Adrenal gland (tissue), 12 donors: ENCODE data around the gene KRTAP10-10. TPM values are rescaled to one million over a fixed set of nuclear protein-coding genes. Genes with fewer than 3 reads are reported as not detected.
"Not testable (repeated sequence)": the region's sequence is repeated elsewhere in the genome, so short reads cannot be mapped to it uniquely, and the experiment has no call there.

Experiments
- DNase-seq, 7 donors: peaks; one replicate each; pipeline ENCODE4 v3.0.0-alpha.2; 2019 to 2020
- H3K27ac ChIP-seq, 5 donors: fragments of 200-600 bp; sonication (generic) in 4 of 5; 1 replicate in 3 of 5; 2 replicates in 2 of 5; pipeline versions ENCODE4 v1.5.1 to v1.8.0; 2016 to 2020; ENCODE audit warnings: mild to moderate bottlenecking in 1 of 5
- H3K27me3 ChIP-seq: fragments of 200-600 bp; 2 replicates; pipeline ENCODE4 v1.8.0; 2021
- H3K36me3 ChIP-seq, 2 donors: fragments of 200-600 bp; replicated peaks in 1 of 2; 1 replicate in 1 of 2; 2 replicates in 1 of 2; pipeline versions ENCODE4 v1.5.1 to v1.8.0; 2018 to 2022
- H3K4me1 ChIP-seq, 2 donors: fragments of 200-600 bp; replicated peaks in 1 of 2; 1 replicate in 1 of 2; 2 replicates in 1 of 2; pipeline versions ENCODE4 v1.5.1 to v1.8.0; 2018 to 2021
- H3K4me3 ChIP-seq, 4 donors: fragments of 200-600 bp; sonication (generic) in 3 of 4; one replicate each; pipeline ENCODE4 v1.5.1; 2016 to 2018
- H3K9me3 ChIP-seq, 3 donors: fragments of 200-600 bp; sonication (generic) in 1 of 3; replicated peaks in 1 of 3; 1 replicate in 2 of 3; 2 replicates in 1 of 3; pipeline versions ENCODE4 v1.5.1 to v1.8.0; 2016 to 2021
- CTCF ChIP-seq, 6 experiments: fragments of 450-650 bp in 4 of 6; fragments of 200-600 bp in 2 of 6; sonication (generic) in 1 of 6; IDR thresholded peaks; 1 replicate in 5 of 6; 2 replicates in 1 of 6; pipeline versions ENCODE4 v1.5.1 to v1.8.0; 2016 to 2021; ENCODE audit warnings: antibody characterized with exemption in 6 of 6, mild to moderate bottlenecking in 2 of 6, moderate library complexity in 1 of 6
- POLR2A ChIP-seq, 2 donors: fragments of 450-650 bp; IDR thresholded peaks; one replicate each; pipeline ENCODE4 v1.6.1; 2017; ENCODE audit warnings: antibody characterized with exemption in 2 of 2, mild to moderate bottlenecking in 2 of 2, moderate library complexity in 1 of 2
- WGBS, 4 donors: extraction: QIAGEN DNeasy Blood & Tissue Kit in 2 of 4; methylation state at CpG; one replicate each; pipeline versions ENCODE4 v1.1.5 to v1.1.7; 2013 to 2017; 5-methylcytosine and 5-hydroxymethylcytosine counted together
- intact Hi-C, 2 donors: fragments of 100-400 bp; cut with DNase I; formaldehyde crosslinking; loops; one replicate each; pipeline versions ENCODE4 v1.14.1 to v1.15.0; 2022 to 2023
- polyA plus RNA-seq, 3 donors: library from polyadenylated mRNA; stranded (reverse); fragments of 200-250 nt in 2 of 3; fragments of 350-450 nt in 1 of 3; fragmentation: Illumina TruSeq in 1 of 3; extraction: RNeasy Lipid Tissue Mini Kit (QIAGEN cat#74804) in 1 of 3; gene quantifications; one replicate each; pipeline ENCODE4 v1.2.3, GENCODE V29; 2013 to 2014
- total RNA-seq, 9 donors: library from RNA; depleted of rRNA in 4 of 9; stranded (reverse); fragments of >200 nt in 4 of 9; fragments of 120-200 nt in 1 of 9; fragmentation: NEBNext Ultra II Directional in 1 of 9; extraction: Animal tissue kit (Norgen Biotek cat#: 25700) in 1 of 9; gene quantifications; one replicate each; pipeline versions ENCODE4 v1.1.0 to v1.2.4, GENCODE V29; 2013 to 2023
- donor health status: healthy with polysubstance abuse.
- donor health status: Bipolar disorder and iron deficiency.
- donor health status: DM: yes; HTN: yes; CAD: no.
- donor health status: DM: no; HTN: no; CAD: no.
- donor health status: DM: no; HTN: no; CAD: no.
- donor health status: DM: yes; HTN: yes; CAD: no.

KRTAP10-10 gene
- total and polyA plus RNA-seq, 12 donors, result not detected

- Histone ChIP-seq H3K36me3 (no peaks in the 10 kb centered on the region), H3K4me1 (no peaks in the 10 kb centered on the region), H3K9me3 (no peaks in the 10 kb centered on the region), H3K4me3 (no peak overlapping the region), H3K27ac (no peak overlapping the region), H3K27me3 (no peaks in the 10 kb centered on the region)
- no peak for DNase-seq
- TF ChIP-seq POLR2A (IDR thresholded peaks at IDR 0.05), result no peak
- no peak for TF ChIP-seq CTCF (IDR thresholded peaks at IDR 0.05)
- intact Hi-C loops, result no loop called here
- 82 to 90% (median 87%) methylated on average over 7 of the region's 7 CpGs for WGBS, 4 donors
Observed at GRCh38 chr21:44625756-44626155, 11.4 kb upstream of the KRTAP10-10 start.

- Histone ChIP-seq H3K9me3 (peaks cover 0 to under 1% (median 0%) of the 10 kb centered on the region in 3 donors), H3K36me3 (no peaks in the 10 kb centered on the region), H3K27me3 (no peaks in the 10 kb centered on the region), H3K27ac (no peak overlapping the region), H3K4me3 (no peak overlapping the region), H3K4me1 (no peaks in the 10 kb centered on the region)
- intact Hi-C loops, result no loop called here
- 67 to 73% (median 72%) methylated on average over 9 to 10 of the region's 10 CpGs for WGBS, 4 donors
- TF ChIP-seq POLR2A (IDR thresholded peaks at IDR 0.05), result no peak
- no peak for TF ChIP-seq CTCF (IDR thresholded peaks at IDR 0.05)
- DNase-seq, result no peak
Observed at GRCh38 chr21:44626262-44626661, 10.9 kb upstream of the KRTAP10-10 start.

- no peak for DNase-seq
- H3K4me1 ChIP-seq, result no peaks in the 10 kb centered on the region
- 43 to 52% methylated on average over 7 of the region's 7 CpGs; no CpG with 5 or more reads in 2 of the 4 donors for WGBS, 4 donors
- no peak within 1 kb of the TSS for H3K27ac ChIP-seq
- H3K9me3 ChIP-seq, result peaks cover 0 to 5% (median 0%) of the 10 kb centered on the region in 3 donors
- no peaks in the 10 kb centered on the region for H3K36me3 ChIP-seq
- TF ChIP-seq CTCF (IDR thresholded peaks at IDR 0.05) (no peak), POLR2A (IDR thresholded peaks at IDR 0.05) (no peak)
- no peak within 1 kb of the TSS for H3K4me3 ChIP-seq
- no peaks in the 10 kb centered on the region for H3K27me3 ChIP-seq
- intact Hi-C loops, result no loop called here
Observed at GRCh38 chr21:44626673-44627143, 10.4 kb upstream of the KRTAP10-10 start, which contains the start of gene KRTAP10-9. KRTAP10-9 (plus strand) TSS chr21:44627093; CDS start chr21:44627172, 79 bp downstream.

- H3K27ac ChIP-seq, DNase-seq, H3K4me3 ChIP-seq, H3K4me1 ChIP-seq, H3K27me3 ChIP-seq, intact Hi-C loops, H3K36me3 ChIP-seq, H3K9me3 ChIP-seq: not testable (repeated sequence)
- WGBS, 4 donors, result 74 to 87% (median 80%) methylated on average over 5 to 18 of the region's 20 CpGs
Observed at GRCh38 chr21:44627181-44627822, 9.9 kb upstream of the KRTAP10-10 start.

GRCh38 chr21:44627831-44628233 is 9.3 kb upstream of the KRTAP10-10 start:
- intact Hi-C loops, H3K9me3 ChIP-seq, H3K4me3 ChIP-seq, H3K27me3 ChIP-seq, H3K27ac ChIP-seq, H3K4me1 ChIP-seq, H3K36me3 ChIP-seq, DNase-seq: not testable (repeated sequence)
- 40 to 51% (median 41%) methylated on average over 10 to 15 of the region's 15 CpGs for WGBS, 4 donors
